AG09309 (cell line): Measurements from ENCODE around the gene GRXCR2.

Experiments
- DNase-seq: peaks from one replicate; pipeline ENCODE4 v3.0.0-alpha.2; 2010; ENCODE audit warnings: low read depth
- H3K4me3 ChIP-seq: 2 replicates; pipeline ENCODE4 v1.5.1; 2011; ENCODE audit warnings: mild to moderate bottlenecking, low read depth, low read length, moderate library complexity; ENCODE audit not compliant: control insufficient read depth
- TF ChIP-seq, protein P1 (sequence below): IDR thresholded peaks from 2 replicates; pipeline ENCODE4 v1.5.1; 2011; ENCODE audit warnings: mild to moderate bottlenecking, low read depth, low read length, inconsistent platforms; ENCODE audit not compliant: insufficient read depth, control insufficient read depth; ENCODE audit errors: missing control alignments

The GRXCR2 gene

DNA sequence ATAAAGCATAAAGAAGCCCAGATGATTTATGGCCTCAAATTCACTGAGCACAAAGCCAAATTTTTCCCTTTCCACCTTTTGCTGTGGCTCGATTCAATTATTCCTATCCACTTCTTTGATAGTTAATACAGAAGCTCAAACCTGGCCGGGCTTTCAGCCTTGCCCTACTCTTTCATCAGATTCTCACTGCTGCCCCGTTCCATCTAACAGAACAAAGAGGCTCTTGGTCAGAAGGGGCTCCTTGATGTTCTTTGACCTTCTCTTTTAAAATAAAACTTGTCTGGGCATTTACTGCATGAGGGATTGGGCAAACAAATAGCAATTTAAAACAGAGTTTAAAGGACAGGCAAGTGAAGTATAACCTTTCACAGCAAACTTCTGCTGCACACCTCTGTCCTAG is 9.8 kb downstream of the GRXCR2 start:
- no peak for DNase-seq
- H3K4me3 ChIP-seq = no peak overlapping the region
- TF ChIP-seq, protein P1, sequence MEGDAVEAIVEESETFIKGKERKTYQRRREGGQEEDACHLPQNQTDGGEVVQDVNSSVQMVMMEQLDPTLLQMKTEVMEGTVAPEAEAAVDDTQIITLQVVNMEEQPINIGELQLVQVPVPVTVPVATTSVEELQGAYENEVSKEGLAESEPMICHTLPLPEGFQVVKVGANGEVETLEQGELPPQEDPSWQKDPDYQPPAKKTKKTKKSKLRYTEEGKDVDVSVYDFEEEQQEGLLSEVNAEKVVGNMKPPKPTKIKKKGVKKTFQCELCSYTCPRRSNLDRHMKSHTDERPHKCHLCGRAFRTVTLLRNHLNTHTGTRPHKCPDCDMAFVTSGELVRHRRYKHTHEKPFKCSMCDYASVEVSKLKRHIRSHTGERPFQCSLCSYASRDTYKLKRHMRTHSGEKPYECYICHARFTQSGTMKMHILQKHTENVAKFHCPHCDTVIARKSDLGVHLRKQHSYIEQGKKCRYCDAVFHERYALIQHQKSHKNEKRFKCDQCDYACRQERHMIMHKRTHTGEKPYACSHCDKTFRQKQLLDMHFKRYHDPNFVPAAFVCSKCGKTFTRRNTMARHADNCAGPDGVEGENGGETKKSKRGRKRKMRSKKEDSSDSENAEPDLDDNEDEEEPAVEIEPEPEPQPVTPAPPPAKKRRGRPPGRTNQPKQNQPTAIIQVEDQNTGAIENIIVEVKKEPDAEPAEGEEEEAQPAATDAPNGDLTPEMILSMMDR = no peak

DNA sequence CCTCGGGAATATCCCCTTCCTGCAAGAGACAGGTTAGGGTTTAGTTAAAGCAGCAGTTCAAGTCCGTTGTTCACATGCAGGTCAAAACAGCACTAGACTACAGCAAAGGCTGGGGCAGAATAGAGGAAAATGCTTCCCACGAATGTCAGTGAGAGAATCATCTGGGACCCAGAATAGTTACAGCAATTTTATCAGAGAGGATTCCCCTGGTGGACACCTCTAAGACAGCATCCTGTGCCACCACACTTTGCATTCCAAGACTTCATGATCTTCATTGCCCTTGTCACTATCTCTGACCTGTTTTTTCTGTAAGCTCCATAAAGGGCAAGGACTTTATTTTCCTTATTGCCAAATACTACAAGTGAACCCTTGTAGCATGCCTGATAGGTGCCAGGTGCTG is 12.9 kb downstream of the GRXCR2 start:
- H3K4me3 ChIP-seq = no peak overlapping the region
- no peak for DNase-seq
- TF ChIP-seq, protein P1 = no peak

DNA sequence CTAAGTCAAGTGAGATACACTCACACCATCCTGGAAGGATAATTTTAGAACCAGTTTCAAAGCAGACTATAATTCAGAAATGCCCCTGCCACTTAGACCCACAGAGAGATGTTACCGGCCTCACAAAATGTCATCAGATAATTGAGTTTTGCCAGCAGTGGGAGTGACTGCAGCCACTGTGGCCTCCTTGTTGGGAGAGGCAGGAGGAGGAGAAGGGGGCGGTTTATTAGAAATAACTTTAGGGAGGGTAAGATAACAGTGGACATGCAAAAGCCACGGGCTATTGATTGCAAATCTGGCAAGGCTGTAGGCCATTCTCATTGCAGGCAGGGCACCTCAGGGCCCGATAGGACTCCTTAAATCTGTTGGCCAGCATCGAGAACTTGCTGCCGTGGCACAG is 13.4 kb downstream of the GRXCR2 start:
- TF ChIP-seq, protein P1 = no peak
- DNase-seq = no peak
- no peak overlapping the region for H3K4me3 ChIP-seq

DNA sequence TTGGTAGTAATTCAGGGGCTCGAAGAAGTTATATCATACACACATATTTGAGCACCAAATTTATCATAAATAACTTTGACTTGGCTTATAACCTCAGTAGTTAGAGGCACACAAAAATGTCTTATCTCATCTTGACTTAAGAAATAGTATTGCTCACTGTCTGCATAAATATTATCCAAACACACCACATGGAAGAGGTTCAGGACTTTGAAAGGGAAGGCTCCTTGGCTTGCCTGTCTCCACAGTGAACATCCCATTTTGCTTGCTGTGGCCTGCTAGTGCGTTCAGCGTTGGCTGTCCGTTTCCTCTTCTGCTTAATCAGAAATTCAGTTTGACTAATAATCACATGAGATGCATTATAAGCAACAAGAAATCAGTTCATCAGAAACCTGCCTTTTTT is 13.9 kb downstream of the GRXCR2 start:
- H3K4me3 ChIP-seq = no peak overlapping the region
- no peak for DNase-seq
- TF ChIP-seq, protein P1 = no peak

DNA sequence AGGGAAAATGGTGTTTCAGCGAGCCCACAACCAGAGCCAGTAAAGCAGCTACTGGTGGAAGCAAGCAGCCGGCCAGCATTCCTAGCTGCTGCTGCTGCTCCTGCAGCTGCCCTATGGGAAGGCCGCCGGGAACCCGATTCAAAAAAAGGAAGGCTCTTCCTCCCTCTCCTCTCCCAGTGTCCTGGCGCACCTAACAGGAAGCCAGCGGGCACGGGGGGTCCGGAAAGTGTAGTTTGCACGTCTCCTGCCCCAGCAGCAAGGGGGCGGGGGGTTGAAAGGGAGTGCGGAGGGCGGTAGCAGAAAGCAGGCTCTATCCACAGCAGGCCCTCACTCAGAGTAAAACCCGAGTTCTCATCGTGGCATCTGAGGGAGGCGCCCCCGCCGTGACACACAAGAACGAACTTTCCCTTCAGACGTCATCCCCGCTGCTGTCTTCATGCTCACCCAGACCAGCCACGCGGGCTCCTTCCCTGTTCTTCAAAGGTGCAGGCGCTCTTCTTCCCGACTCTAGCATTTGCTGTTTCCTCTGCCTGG is 16.5 kb downstream of the GRXCR2 start:
- no peak overlapping the region; the same call in 1 of the 2 replicates for H3K4me3 ChIP-seq
- no peak for DNase-seq
- TF ChIP-seq, protein P1 = no peak

DNA sequence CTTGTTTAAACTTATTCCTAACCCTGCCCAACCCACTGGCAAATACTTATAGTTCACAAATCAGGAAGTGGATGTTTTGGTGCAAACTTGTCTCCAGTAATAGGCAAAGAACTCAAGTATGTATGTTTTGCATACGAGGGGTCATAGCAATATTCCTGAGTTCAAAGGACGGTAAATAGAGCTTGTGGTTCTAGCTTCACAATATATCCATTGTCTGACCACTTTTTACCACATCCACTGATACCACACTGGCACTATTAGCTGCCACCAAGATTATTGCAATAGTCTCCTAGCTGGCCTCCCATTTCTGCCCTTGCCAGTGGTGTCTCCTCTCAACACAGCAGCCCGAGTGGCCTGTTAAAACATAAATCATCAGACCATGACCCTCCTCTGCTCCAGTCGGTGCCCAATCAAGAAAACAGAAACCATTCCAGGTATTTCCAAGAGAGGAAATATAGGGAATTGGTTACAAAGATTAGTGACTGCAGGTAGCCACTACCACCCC is 17.0 kb downstream of the GRXCR2 start:
- no peak for DNase-seq
- TF ChIP-seq, protein P1 = no peak
- no peak overlapping the region for H3K4me3 ChIP-seq
